HUES48 (cell line): ENCODE results near the gene DAAM2.

Source experiments
- H3K27ac ChIP-seq: one replicate; pipeline ENCODE4 v1.7.0; 2013; ENCODE audit warnings: low read depth, low read length, inconsistent platforms
- H3K27me3 ChIP-seq: 2 replicates; pipeline ENCODE4 v1.6.1; 2013; ENCODE audit warnings: mild to moderate bottlenecking, low read length; ENCODE audit not compliant: control insufficient read depth, insufficient read depth
- H3K36me3 ChIP-seq: 2 replicates; pipeline ENCODE4 v1.6.1; 2013; ENCODE audit warnings: low read length; ENCODE audit not compliant: control insufficient read depth, insufficient read depth
- H3K4me1 ChIP-seq: 2 replicates; pipeline ENCODE4 v1.6.1; 2013; ENCODE audit warnings: mild to moderate bottlenecking, low read length; ENCODE audit not compliant: control insufficient read depth, insufficient read depth
- H3K4me3 ChIP-seq: 2 replicates; pipeline ENCODE4 v1.5.1; 2013; ENCODE audit warnings: mild to moderate bottlenecking, low read depth, low read length
- H3K9ac ChIP-seq: 2 replicates; pipeline ENCODE4 v1.6.1; 2013; ENCODE audit warnings: mild to moderate bottlenecking, low read depth, low read length, moderate library complexity
- H3K9me3 ChIP-seq: 2 replicates; pipeline ENCODE4 v1.6.1; 2013; ENCODE audit warnings: low read length; ENCODE audit not compliant: control insufficient read depth, insufficient read depth

Gene DAAM2

GRCh38 chr6:39819676-39820075 lies 27.5 kb downstream of the DAAM2 start:
- no peak overlapping the region for H3K4me3 ChIP-seq
- H3K9ac ChIP-seq: no peak overlapping the region
- H3K27me3 ChIP-seq: no peaks in the 10 kb centered on the region
- peaks cover 10% of the 10 kb centered on the region; the same call in 1 of the 2 replicates for H3K4me1 ChIP-seq
- no peak overlapping the region for H3K27ac ChIP-seq
- H3K36me3 ChIP-seq: no peaks in the 10 kb centered on the region
- H3K9me3 ChIP-seq: no peaks in the 10 kb centered on the region

GRCh38 chr6:39820553-39820952 lies 28.4 kb downstream of the DAAM2 start:
- H3K9ac ChIP-seq: no peak overlapping the region
- H3K4me3 ChIP-seq: no peak overlapping the region
- H3K27ac ChIP-seq: no peak overlapping the region
- no peaks in the 10 kb centered on the region for H3K9me3 ChIP-seq
- H3K36me3 ChIP-seq: no peaks in the 10 kb centered on the region
- no peaks in the 10 kb centered on the region for H3K27me3 ChIP-seq
- peaks cover 11% of the 10 kb centered on the region; the same call in 1 of the 2 replicates for H3K4me1 ChIP-seq

- H3K4me3 ChIP-seq: no peak overlapping the region
- peaks cover 11% of the 10 kb centered on the region; the same call in 1 of the 2 replicates for H3K4me1 ChIP-seq
- H3K9ac ChIP-seq: no peak overlapping the region
- no peaks in the 10 kb centered on the region for H3K27me3 ChIP-seq
- H3K36me3 ChIP-seq: no peaks in the 10 kb centered on the region
- no peak overlapping the region for H3K27ac ChIP-seq
- H3K9me3 ChIP-seq: no peaks in the 10 kb centered on the region
These were observed 29.0 kb downstream of the DAAM2 start for GRCh38 chr6:39821046-39821740.

- H3K27me3 ChIP-seq: no peaks in the 10 kb centered on the region
- H3K9ac ChIP-seq: no peak overlapping the region
- H3K4me1 ChIP-seq: peaks cover 11% of the 10 kb centered on the region; the same call in 1 of the 2 replicates
- no peak overlapping the region for H3K4me3 ChIP-seq
- no peaks in the 10 kb centered on the region for H3K9me3 ChIP-seq
- H3K27ac ChIP-seq: no peak overlapping the region
- H3K36me3 ChIP-seq: no peaks in the 10 kb centered on the region
These were observed 29.8 kb downstream of the DAAM2 start for GRCh38 chr6:39821742-39822532.

GRCh38 chr6:39822846-39823815 lies 31.0 kb downstream of the DAAM2 start:
- Histone ChIP-seq H3K9ac (no peak overlapping the region), H3K36me3 (no peaks in the 10 kb centered on the region), H3K9me3 (no peaks in the 10 kb centered on the region), H3K4me3 (no peak overlapping the region), H3K4me1 (peaks cover 11% of the 10 kb centered on the region; the same call in 1 of the 2 replicates), H3K27me3 (no peaks in the 10 kb centered on the region), H3K27ac (no peak overlapping the region)

GRCh38 chr6:39824030-39824926 lies 32.1 kb downstream of the DAAM2 start:
- Histone ChIP-seq H3K4me3 (no peak overlapping the region), H3K9ac (no peak overlapping the region), H3K27ac (no peak overlapping the region), H3K36me3 (no peaks in the 10 kb centered on the region), H3K9me3 (no peaks in the 10 kb centered on the region), H3K4me1 (peaks cover 11% of the 10 kb centered on the region; the same call in 1 of the 2 replicates), H3K27me3 (no peaks in the 10 kb centered on the region)

- Histone ChIP-seq H3K27ac (no peak overlapping the region), H3K4me3 (no peak overlapping the region), H3K27me3 (no peaks in the 10 kb centered on the region), H3K9me3 (no peaks in the 10 kb centered on the region), H3K4me1 (peaks cover 4% of the 10 kb centered on the region; the same call in 1 of the 2 replicates), H3K9ac (no peak overlapping the region), H3K36me3 (no peaks in the 10 kb centered on the region)
These were observed 37.2 kb downstream of the DAAM2 start for GRCh38 chr6:39829331-39829730.

GRCh38 chr6:39830444-39830843 lies 38.3 kb downstream of the DAAM2 start:
- Histone ChIP-seq H3K9ac (no peak overlapping the region), H3K36me3 (no peaks in the 10 kb centered on the region), H3K27ac (no peak overlapping the region), H3K4me1 (no peaks in the 10 kb centered on the region), H3K27me3 (no peaks in the 10 kb centered on the region), H3K9me3 (no peaks in the 10 kb centered on the region), H3K4me3 (no peak overlapping the region)

- H3K9me3 ChIP-seq: no peaks in the 10 kb centered on the region
- H3K36me3 ChIP-seq: no peaks in the 10 kb centered on the region
- H3K27me3 ChIP-seq: no peaks in the 10 kb centered on the region
- no peaks in the 10 kb centered on the region for H3K4me1 ChIP-seq
- H3K9ac ChIP-seq: no peak overlapping the region
- no peak overlapping the region for H3K4me3 ChIP-seq
- no peak overlapping the region for H3K27ac ChIP-seq
These were observed 39.5 kb downstream of the DAAM2 start for GRCh38 chr6:39831701-39832100.

- no peaks in the 10 kb centered on the region for H3K9me3 ChIP-seq
- H3K27ac ChIP-seq: no peak overlapping the region
- H3K36me3 ChIP-seq: no peaks in the 10 kb centered on the region
- no peak overlapping the region for H3K9ac ChIP-seq
- no peaks in the 10 kb centered on the region for H3K4me1 ChIP-seq
- no peaks in the 10 kb centered on the region for H3K27me3 ChIP-seq
- H3K4me3 ChIP-seq: no peak overlapping the region
These were observed 42.1 kb downstream of the DAAM2 start for GRCh38 chr6:39834278-39834677.
